GM10266 (cell line): ENCODE results near the gene RMND5B.

Source experiments
- DNase-seq: peaks from one replicate; pipeline ENCODE4 v3.0.0; 2012; ENCODE audit errors: extremely low spot score
- CTCF ChIP-seq: IDR thresholded peaks from 2 replicates; pipeline ENCODE4 v1.5.1; 2012; ENCODE audit warnings: mild to moderate bottlenecking, low read depth; ENCODE audit not compliant: control insufficient read depth, insufficient read depth; ENCODE audit errors: missing control alignments

Gene RMND5B

GRCh38 chr5:178113841-178114324 lies 16.9 kb upstream of the RMND5B start:
- DNase-seq = peak; percentile 76
- no peak for TF ChIP-seq CTCF

GRCh38 chr5:178114325-178115135 lies 16.3 kb upstream of the RMND5B start:
- no peak for TF ChIP-seq CTCF
- DNase-seq = peak; percentile 47

GRCh38 chr5:178115136-178115813 lies 15.5 kb upstream of the RMND5B start:
- DNase-seq = peak; percentile 65
- TF ChIP-seq CTCF = no peak

GRCh38 chr5:178115814-178116142 lies 15.0 kb upstream of the RMND5B start:
- TF ChIP-seq CTCF = no peak
- DNase-seq = no peak

- TF ChIP-seq CTCF = no peak
- DNase-seq = peak; percentile 79
Observed at GRCh38 chr5:178116143-178116885, 14.5 kb upstream of the RMND5B start.

GRCh38 chr5:178117923-178118701 lies 12.7 kb upstream of the RMND5B start:
- no peak for TF ChIP-seq CTCF
- DNase-seq = no peak
